DOHH2 (cell line): ENCODE data around the gene DBN1.

ENCODE experiments used
- H3F3A ChIP-seq: fragments of 200-600 bp; sonication (generic), shearing (Covaris generic); 2 replicates; pipeline ENCODE4 v1.6.0; 2016; ENCODE audit warnings: antibody characterized with exemption, mild to moderate bottlenecking; ENCODE audit not compliant: control insufficient read depth, insufficient read depth
- H3K27ac ChIP-seq: fragments of 200-600 bp; sonication (generic); 2 replicates; pipeline ENCODE4 v1.5.1; 2014; ENCODE audit warnings: low read depth, mild to moderate bottlenecking, low read length, moderate library complexity
- H3K27me3 ChIP-seq: fragments of 200-600 bp; sonication (generic); 2 replicates; pipeline ENCODE4 v1.6.1; 2014; ENCODE audit warnings: mild to moderate bottlenecking, low read length, mixed read lengths; ENCODE audit not compliant: control insufficient read depth
- H3K36me3 ChIP-seq: fragments of 200-600 bp; sonication (generic); 2 replicates; pipeline ENCODE4 v1.6.1; 2014; ENCODE audit warnings: mild to moderate bottlenecking, low read length, moderate library complexity, mixed read lengths; ENCODE audit not compliant: control insufficient read depth
- H3K4me1 ChIP-seq: fragments of 200-600 bp; sonication (generic); 2 replicates; pipeline ENCODE4 v1.6.1; 2014; ENCODE audit warnings: mild to moderate bottlenecking, low read length, mixed read lengths; ENCODE audit not compliant: control insufficient read depth
- H3K4me2 ChIP-seq: fragments of 200-600 bp; sonication (generic); 2 replicates; pipeline ENCODE4 v1.6.0; 2014; ENCODE audit warnings: mild to moderate bottlenecking, low read length, moderate library complexity
- H3K4me3 ChIP-seq: fragments of 200-600 bp; sonication (generic); 2 replicates; pipeline ENCODE4 v1.5.1; 2014; ENCODE audit warnings: mild to moderate bottlenecking, low read length, mixed read lengths
- H3K79me2 ChIP-seq: fragments of 200-600 bp; sonication (generic); 2 replicates; pipeline ENCODE4 v1.6.1; 2014; ENCODE audit warnings: mild to moderate bottlenecking, low read length, mixed read lengths; ENCODE audit not compliant: control insufficient read depth
- H3K9me2 ChIP-seq: fragments of 200-600 bp; sonication (generic); replicated peaks from 2 replicates; pipeline ENCODE4 v1.6.1; 2014; ENCODE audit warnings: mild to moderate bottlenecking, low read length, mixed read lengths; ENCODE audit not compliant: control insufficient read depth
- H3K9me3 ChIP-seq: fragments of 200-600 bp; sonication (generic); 2 replicates; pipeline ENCODE4 v1.6.1; 2014; ENCODE audit warnings: antibody characterized with exemption, low read length, mixed read lengths; ENCODE audit not compliant: control insufficient read depth, insufficient read depth
- H4K20me1 ChIP-seq: fragments of 200-600 bp; sonication (generic); 2 replicates; pipeline ENCODE4 v1.6.0; 2014; ENCODE audit warnings: low read depth, mild to moderate bottlenecking, antibody characterized with exemption, low read length, moderate library complexity; ENCODE audit not compliant: control insufficient read depth, insufficient read depth
- EZH2phosphoT487 ChIP-seq: fragments of 200-600 bp; sonication (generic); IDR thresholded peaks from 2 replicates; pipeline ENCODE4 v1.6.1; 2017; ENCODE audit warnings: borderline replicate concordance, mild to moderate bottlenecking, antibody characterized with exemption, low read length, moderate library complexity, mixed read lengths
- TF ChIP-seq, protein P1 (sequence below): fragments of 200-600 bp; sonication (generic); IDR thresholded peaks from one replicate; pipeline ENCODE4 v1.5.1; 2014; ENCODE audit warnings: antibody characterized with exemption, mild to moderate bottlenecking, low read depth, low read length; ENCODE audit not compliant: poor library complexity, severe bottlenecking

Gene DBN1

DNA sequence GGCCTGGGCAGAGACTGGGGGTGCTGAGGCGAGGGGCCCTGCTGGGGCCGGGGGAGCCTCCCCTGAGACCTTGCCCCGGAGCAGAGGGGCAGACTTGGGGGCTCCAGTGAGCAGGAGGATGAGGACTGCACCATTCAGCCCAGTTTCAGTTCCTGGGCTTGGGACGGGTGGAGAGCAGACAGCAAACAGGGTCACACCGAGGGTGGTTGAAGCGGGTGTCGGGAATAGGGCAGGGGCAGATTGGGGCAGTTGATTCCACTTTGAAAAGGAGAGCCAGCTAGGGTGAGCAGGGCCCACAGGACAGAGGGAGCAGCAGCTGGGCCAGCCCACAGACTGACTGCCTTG lies 42.5 kb downstream of the DBN1 start:
- H3K27ac ChIP-seq, result peak overlapping the region; percentile 94
- TF ChIP-seq, protein P1, sequence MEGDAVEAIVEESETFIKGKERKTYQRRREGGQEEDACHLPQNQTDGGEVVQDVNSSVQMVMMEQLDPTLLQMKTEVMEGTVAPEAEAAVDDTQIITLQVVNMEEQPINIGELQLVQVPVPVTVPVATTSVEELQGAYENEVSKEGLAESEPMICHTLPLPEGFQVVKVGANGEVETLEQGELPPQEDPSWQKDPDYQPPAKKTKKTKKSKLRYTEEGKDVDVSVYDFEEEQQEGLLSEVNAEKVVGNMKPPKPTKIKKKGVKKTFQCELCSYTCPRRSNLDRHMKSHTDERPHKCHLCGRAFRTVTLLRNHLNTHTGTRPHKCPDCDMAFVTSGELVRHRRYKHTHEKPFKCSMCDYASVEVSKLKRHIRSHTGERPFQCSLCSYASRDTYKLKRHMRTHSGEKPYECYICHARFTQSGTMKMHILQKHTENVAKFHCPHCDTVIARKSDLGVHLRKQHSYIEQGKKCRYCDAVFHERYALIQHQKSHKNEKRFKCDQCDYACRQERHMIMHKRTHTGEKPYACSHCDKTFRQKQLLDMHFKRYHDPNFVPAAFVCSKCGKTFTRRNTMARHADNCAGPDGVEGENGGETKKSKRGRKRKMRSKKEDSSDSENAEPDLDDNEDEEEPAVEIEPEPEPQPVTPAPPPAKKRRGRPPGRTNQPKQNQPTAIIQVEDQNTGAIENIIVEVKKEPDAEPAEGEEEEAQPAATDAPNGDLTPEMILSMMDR, result no peak
- no peak for TF ChIP-seq EZH2phosphoT487
- peaks cover 55% of the 10 kb centered on the region for H3K4me1 ChIP-seq
- peaks cover 6% of the 10 kb centered on the region; the same call in 1 of the 2 replicates for H4K20me1 ChIP-seq
- peaks cover 75% of the 10 kb centered on the region for H3K36me3 ChIP-seq
- H3K9me2 ChIP-seq, result no peaks in the 10 kb centered on the region
- H3K4me3 ChIP-seq, result peak overlapping the region; percentile 77
- no peaks in the 10 kb centered on the region for H3K9me3 ChIP-seq
- H3K4me2 ChIP-seq, result peak overlapping the region; percentile 90
- H3F3A ChIP-seq, result peaks cover 23% of the 10 kb centered on the region
- no peaks in the 10 kb centered on the region for H3K27me3 ChIP-seq
- peaks cover 53% of the 10 kb centered on the region for H3K79me2 ChIP-seq

DNA sequence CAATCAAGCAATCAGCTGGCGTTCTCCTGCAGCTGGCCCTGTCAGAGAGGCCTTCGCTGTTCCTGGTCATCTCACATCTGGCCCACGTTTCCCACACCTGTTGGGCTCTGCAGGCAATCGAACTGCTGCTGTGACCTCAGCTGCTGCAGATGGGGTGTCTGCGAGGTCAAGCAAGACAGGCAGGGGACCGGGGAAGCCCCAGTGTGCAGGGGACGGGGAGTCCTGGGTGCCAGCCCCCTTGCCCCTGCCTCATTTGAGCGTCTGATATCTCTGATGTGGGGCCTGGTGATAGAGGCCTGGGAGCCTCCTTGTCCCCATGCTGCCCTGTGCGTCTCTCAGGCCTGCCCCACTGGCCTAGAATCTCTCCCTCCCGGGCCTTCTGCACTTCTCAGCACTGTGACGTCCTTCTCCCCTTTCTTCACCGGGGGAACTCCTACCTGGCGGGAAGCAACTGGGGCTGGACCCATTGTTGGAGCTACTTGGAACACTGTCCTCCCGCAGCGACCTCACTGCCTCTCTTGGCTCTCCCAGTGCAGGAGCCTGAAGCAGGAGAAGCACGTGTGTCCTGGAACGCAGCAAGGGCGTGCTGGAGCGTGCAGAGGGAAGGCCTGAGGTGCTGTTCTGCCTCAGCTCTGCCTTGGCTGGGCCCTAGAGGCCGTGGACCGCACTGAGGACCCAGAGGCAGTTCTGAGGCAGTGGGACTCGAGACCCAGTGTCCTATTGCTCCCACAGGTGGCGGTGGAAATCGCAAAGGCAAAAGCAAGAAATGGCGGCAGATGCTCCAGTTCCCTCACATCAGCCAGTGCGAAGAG lies 43.1 kb downstream of the DBN1 start:
- H3K4me1 ChIP-seq, result peaks cover 60% of the 10 kb centered on the region
- H3K27ac ChIP-seq, result peak overlapping the region; percentile 94
- H3F3A ChIP-seq, result peaks cover 23% of the 10 kb centered on the region
- peak overlapping the region; percentile 90 for H3K4me2 ChIP-seq
- TF ChIP-seq, protein P1, result no peak
- no peak for TF ChIP-seq EZH2phosphoT487
- H3K36me3 ChIP-seq, result peaks cover 69% of the 10 kb centered on the region
- peaks cover 53% of the 10 kb centered on the region for H3K79me2 ChIP-seq
- no peaks in the 10 kb centered on the region for H3K27me3 ChIP-seq
- H3K9me3 ChIP-seq, result no peaks in the 10 kb centered on the region
- no peaks in the 10 kb centered on the region for H3K9me2 ChIP-seq
- H3K4me3 ChIP-seq, result peak overlapping the region; percentile 77
- H4K20me1 ChIP-seq, result peaks cover 6% of the 10 kb centered on the region; the same call in 1 of the 2 replicates

DNA sequence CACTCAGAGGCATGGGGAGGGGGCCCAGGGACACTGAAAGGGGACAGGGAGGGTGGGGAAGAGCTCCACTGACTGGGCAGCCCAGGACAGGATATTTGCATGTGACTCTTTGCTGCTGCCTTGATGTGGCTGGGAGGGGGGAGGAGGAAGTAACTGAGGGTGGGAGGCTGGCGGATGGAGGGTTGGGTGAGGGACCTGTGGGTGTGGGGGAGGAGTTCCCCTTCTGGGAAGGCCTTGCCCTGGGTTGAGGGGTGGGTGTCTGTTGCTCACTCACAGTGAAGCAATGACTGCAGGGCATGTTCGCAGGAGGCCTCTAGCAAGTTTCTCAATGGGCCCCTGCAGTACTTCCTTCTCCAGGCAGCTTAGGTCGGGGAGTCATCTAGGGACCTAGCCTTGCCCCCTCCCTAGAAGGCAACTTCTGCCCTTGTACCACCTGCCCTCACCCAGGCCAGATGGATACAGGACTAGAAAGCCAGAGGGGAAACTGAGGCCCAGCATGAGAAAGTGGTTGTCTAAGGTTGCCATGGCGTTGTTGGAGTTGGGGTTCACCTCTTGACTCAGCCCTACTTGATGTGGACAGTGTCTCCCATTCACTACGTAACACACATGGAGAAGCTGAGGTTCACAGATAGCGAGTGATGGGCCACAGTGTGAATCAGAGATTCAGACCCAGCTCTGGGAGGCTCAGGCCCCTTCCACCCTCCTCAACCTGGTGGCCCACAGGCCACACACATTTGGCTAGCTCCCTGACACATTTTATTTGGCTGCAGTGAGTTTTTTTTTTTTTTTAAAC lies 44.0 kb downstream of the DBN1 start:
- Histone ChIP-seq H3F3A (peaks cover 26% of the 10 kb centered on the region), H3K9me3 (no peaks in the 10 kb centered on the region), H3K4me2 (peak overlapping the region; percentile 90), H3K4me1 (peaks cover 63% of the 10 kb centered on the region), H3K27me3 (no peaks in the 10 kb centered on the region), H3K4me3 (peak overlapping the region; percentile 77), H3K27ac (peak overlapping the region; percentile 94), H3K79me2 (peaks cover 53% of the 10 kb centered on the region), H4K20me1 (peaks cover 6% of the 10 kb centered on the region; the same call in 1 of the 2 replicates), H3K36me3 (peaks cover 60% of the 10 kb centered on the region), H3K9me2 (no peaks in the 10 kb centered on the region)
- TF ChIP-seq EZH2phosphoT487, result no peak
- TF ChIP-seq, protein P1, result no peak
